ENCODE results near the gene CD177.
"Not testable (repeated sequence)": the region's sequence is repeated elsewhere in the genome, so short reads cannot be mapped to it uniquely, and the experiment has no call there.

The CD177 gene

GRCh38 chr19:43380008-43380407, 26.5 kb downstream of the CD177 start:
- Histone ChIP-seq H3K9me2 (ENCODE audit: low read depth, low read length) (no peaks in the 10 kb centered on the region), H3K36me3 (ENCODE audit: insufficient read depth, low read length) (no peaks in the 10 kb centered on the region), H3K9ac (ENCODE audit: low read length) (no peak overlapping the region), H4K20me1 (ENCODE audit: insufficient read depth, low read length) (no peaks in the 10 kb centered on the region), H3K27ac (ENCODE audit: low read depth, low read length, poor library complexity, severe bottlenecking) (no peak overlapping the region), H3K4me2 (ENCODE audit: low read length) (no peak overlapping the region), H3K27me3 (ENCODE audit: insufficient read depth, low read length) (no peaks in the 10 kb centered on the region), H3F3A (ENCODE audit: insufficient read depth, low read length) (no peaks in the 10 kb centered on the region), H3K79me2 (ENCODE audit: insufficient read depth, low read length) (no peaks in the 10 kb centered on the region), H3K9me3 (ENCODE audit: low read length) (no peaks in the 10 kb centered on the region), H3K4me3 (ENCODE audit: low read depth, low read length, poor library complexity, severe bottlenecking) (no peak overlapping the region), H3K4me1 (ENCODE audit: insufficient read depth, low read length, severe bottlenecking) (no peaks in the 10 kb centered on the region), H2AFZ (ENCODE audit: low read length) (no peak overlapping the region)
- TF ChIP-seq EZH2 (IDR thresholded peaks at IDR 0.05; ENCODE audit: borderline replicate concordance, low read length) (no peak), CTCF (IDR thresholded peaks at IDR 0.05; ENCODE audit: low read length) (no peak)

GRCh38 chr19:43380771-43381386, 27.4 kb downstream of the CD177 start:
- Histone ChIP-seq H3K79me2 (ENCODE audit: insufficient read depth, low read length) (no peaks in the 10 kb centered on the region), H3K4me2 (ENCODE audit: low read length) (no peak overlapping the region), H3K27ac (ENCODE audit: low read depth, low read length, poor library complexity, severe bottlenecking) (no peak overlapping the region), H3K27me3 (ENCODE audit: insufficient read depth, low read length) (no peaks in the 10 kb centered on the region), H4K20me1 (ENCODE audit: insufficient read depth, low read length) (no peaks in the 10 kb centered on the region), H3K9ac (ENCODE audit: low read length) (no peak overlapping the region), H3K4me3 (ENCODE audit: low read depth, low read length, poor library complexity, severe bottlenecking) (no peak overlapping the region), H3K4me1 (ENCODE audit: insufficient read depth, low read length, severe bottlenecking) (no peaks in the 10 kb centered on the region), H3K9me3 (ENCODE audit: low read length) (no peaks in the 10 kb centered on the region), H3F3A (ENCODE audit: insufficient read depth, low read length) (no peaks in the 10 kb centered on the region), H3K9me2 (ENCODE audit: low read depth, low read length) (no peaks in the 10 kb centered on the region), H2AFZ (ENCODE audit: low read length) (no peak overlapping the region), H3K36me3 (ENCODE audit: insufficient read depth, low read length) (no peaks in the 10 kb centered on the region)
- TF ChIP-seq EZH2 (IDR thresholded peaks at IDR 0.05; ENCODE audit: borderline replicate concordance, low read length) (no peak), CTCF (IDR thresholded peaks at IDR 0.05; ENCODE audit: low read length) (no peak)

- not testable (repeated sequence) for H3K79me2 ChIP-seq (ENCODE audit: insufficient read depth, low read length); H3K9ac ChIP-seq (ENCODE audit: low read length); H3K4me2 ChIP-seq (ENCODE audit: low read length); H3K9me2 ChIP-seq (ENCODE audit: low read depth, low read length); H3F3A ChIP-seq (ENCODE audit: insufficient read depth, low read length); H2AFZ ChIP-seq (ENCODE audit: low read length); H3K4me3 ChIP-seq (ENCODE audit: low read depth, low read length, poor library complexity, severe bottlenecking); H3K9me3 ChIP-seq (ENCODE audit: low read length); H3K4me1 ChIP-seq (ENCODE audit: insufficient read depth, low read length, severe bottlenecking); H4K20me1 ChIP-seq (ENCODE audit: insufficient read depth, low read length); H3K27me3 ChIP-seq (ENCODE audit: insufficient read depth, low read length); H3K36me3 ChIP-seq (ENCODE audit: insufficient read depth, low read length); H3K27ac ChIP-seq (ENCODE audit: low read depth, low read length, poor library complexity, severe bottlenecking)
These were observed 29.2 kb downstream of the CD177 start for GRCh38 chr19:43382586-43383216.

GRCh38 chr19:43383254-43383653, 29.8 kb downstream of the CD177 start:
- not testable (repeated sequence) for H3K4me1 ChIP-seq (ENCODE audit: insufficient read depth, low read length, severe bottlenecking); H3K4me2 ChIP-seq (ENCODE audit: low read length); H3K4me3 ChIP-seq (ENCODE audit: low read depth, low read length, poor library complexity, severe bottlenecking); H4K20me1 ChIP-seq (ENCODE audit: insufficient read depth, low read length); H3K27ac ChIP-seq (ENCODE audit: low read depth, low read length, poor library complexity, severe bottlenecking); H3K9me2 ChIP-seq (ENCODE audit: low read depth, low read length); H3K9me3 ChIP-seq (ENCODE audit: low read length); H3K9ac ChIP-seq (ENCODE audit: low read length); H3K27me3 ChIP-seq (ENCODE audit: insufficient read depth, low read length); H3K79me2 ChIP-seq (ENCODE audit: insufficient read depth, low read length); H3K36me3 ChIP-seq (ENCODE audit: insufficient read depth, low read length); H3F3A ChIP-seq (ENCODE audit: insufficient read depth, low read length); H2AFZ ChIP-seq (ENCODE audit: low read length)

GRCh38 chr19:43383759-43384158, 30.3 kb downstream of the CD177 start:
- not testable (repeated sequence) for H3K9me2 ChIP-seq (ENCODE audit: low read depth, low read length); H3K79me2 ChIP-seq (ENCODE audit: insufficient read depth, low read length); H3K9ac ChIP-seq (ENCODE audit: low read length); H2AFZ ChIP-seq (ENCODE audit: low read length); H3K36me3 ChIP-seq (ENCODE audit: insufficient read depth, low read length); H3K27me3 ChIP-seq (ENCODE audit: insufficient read depth, low read length); H4K20me1 ChIP-seq (ENCODE audit: insufficient read depth, low read length); H3K4me3 ChIP-seq (ENCODE audit: low read depth, low read length, poor library complexity, severe bottlenecking); H3K9me3 ChIP-seq (ENCODE audit: low read length); H3F3A ChIP-seq (ENCODE audit: insufficient read depth, low read length); H3K4me1 ChIP-seq (ENCODE audit: insufficient read depth, low read length, severe bottlenecking); H3K27ac ChIP-seq (ENCODE audit: low read depth, low read length, poor library complexity, severe bottlenecking); H3K4me2 ChIP-seq (ENCODE audit: low read length)

GRCh38 chr19:43390903-43391551, 37.5 kb downstream of the CD177 start:
- H3K4me2 ChIP-seq (ENCODE audit: low read length); H3K27me3 ChIP-seq (ENCODE audit: insufficient read depth, low read length); H3K79me2 ChIP-seq (ENCODE audit: insufficient read depth, low read length): not testable (repeated sequence)

More at GRCh38 chr19:43390903-43391551, 37.5 kb downstream of the CD177 start:
- H3K4me1 ChIP-seq (ENCODE audit: insufficient read depth, low read length, severe bottlenecking); H3K36me3 ChIP-seq (ENCODE audit: insufficient read depth, low read length); H4K20me1 ChIP-seq (ENCODE audit: insufficient read depth, low read length); H3K27ac ChIP-seq (ENCODE audit: low read depth, low read length, poor library complexity, severe bottlenecking); H2AFZ ChIP-seq (ENCODE audit: low read length); H3K4me3 ChIP-seq (ENCODE audit: low read depth, low read length, poor library complexity, severe bottlenecking); H3K9ac ChIP-seq (ENCODE audit: low read length); H3K9me2 ChIP-seq (ENCODE audit: low read depth, low read length); H3F3A ChIP-seq (ENCODE audit: insufficient read depth, low read length); H3K9me3 ChIP-seq (ENCODE audit: low read length): not testable (repeated sequence)

Data from OCI-LY1 (cell line).